ENCODE results near the gene ASIC4. TPM values are rescaled to one million over a fixed set of nuclear protein-coding genes. Genes with fewer than 3 reads are reported as not detected.

The ASIC4 gene
- total and polyA plus RNA-seq, 2 of the 4 experiments (the other 2 are of a cell fraction), result 0.10 TPM; not detected in 1

- H2AK5ac ChIP-seq (ENCODE audit: low read depth, low read length), result no peak overlapping the region
- H3K9me1 ChIP-seq (ENCODE audit: insufficient read depth, low read length), result no peaks in the 10 kb centered on the region
- no peak overlapping the region for H4K5ac ChIP-seq (ENCODE audit: low read depth, low read length)
- H4K8ac ChIP-seq (ENCODE audit: low read depth in 2 of 2, low read length in 2 of 2), result no peak overlapping the region
- DNase-seq (no peak), ATAC-seq (ENCODE audit: low read depth) (no peak)
- no peak overlapping the region for H3K4ac ChIP-seq (ENCODE audit: low read depth, low read length)
- ChIA-PET CTCF (interaction anchor here (0.9 kb wide), 1 partner anchor 13 kb away, joined by 3 read pairs; no protein-coding TSS in a partner anchor), POLR2A (ENCODE audit: unreplicated experiment) (no interaction called here)
- peaks cover 63% of the 10 kb centered on the region for H3K27me3 ChIP-seq (ENCODE audit: control insufficient read depth, insufficient read depth, low read length)
- no peak overlapping the region for H2BK15ac ChIP-seq (ENCODE audit: low read depth, low read length)
- no peak overlapping the region for H3K4me3 ChIP-seq (ENCODE audit: insufficient read depth, low read depth, low read length)
- H3K9ac ChIP-seq (ENCODE audit: low read depth, low read length), result no peak overlapping the region
- no peak overlapping the region for H3K27ac ChIP-seq (ENCODE audit: insufficient read depth, low read length)
- H2AK9ac ChIP-seq (replicated peaks; ENCODE audit: low read depth, low read length, poor library complexity), result no peak overlapping the region
- no peak overlapping the region for H2AFZ ChIP-seq (replicated peaks; ENCODE audit: low read length, poor library complexity)
- no peaks in the 10 kb centered on the region; the same call in 1 of the 2 replicates for H4K20me1 ChIP-seq (ENCODE audit: insufficient read depth, low read length)
- H2BK120ac ChIP-seq (ENCODE audit: low read depth, low read length), result no peak overlapping the region
- no peak overlapping the region for H3K4me2 ChIP-seq (ENCODE audit: low read depth, low read length)
- H3K18ac ChIP-seq (ENCODE audit: low read depth, low read length), result no peak overlapping the region
- H2BK5ac ChIP-seq (ENCODE audit: low read depth, low read length, poor library complexity, severe bottlenecking), result no peak overlapping the region
- 100% methylated on average over 2 of the region's 7 CpGs; no CpG with 5 or more reads in 1 of the 2 experiments for whole genome bisulfite sequencing, 2 experiments (ENCODE audit: extremely low coverage in 2 of 2, insufficient read length in 1 of 2)
- H3K56ac ChIP-seq (ENCODE audit: extremely low read depth, insufficient read depth, low read length), result no peak overlapping the region
- dilution Hi-C loops (cut with HindIII; ENCODE audit: low sequenced_read_pairs, unreplicated experiment) (no loop called here), intact Hi-C loops (cut with micrococcal nuclease) (no loop called here), in situ Hi-C loops (cut with MboI; ENCODE audit: low sequenced_read_pairs) (no loop called here)
- no peak overlapping the region for H2BK20ac ChIP-seq (ENCODE audit: low read depth, low read length)
- no peaks in the 10 kb centered on the region for H3K79me1 ChIP-seq (ENCODE audit: low read depth in 1 of 2, low read length in 2 of 2)
- no TSS peak for BruUV-seq (replicated peaks)
- no peaks in the 10 kb centered on the region for H3K9me3 ChIP-seq (ENCODE audit: control insufficient read depth, insufficient read depth, low read length)
- no peak overlapping the region for H3K23ac ChIP-seq (ENCODE audit: low read depth, low read length)
- H3K4me1 ChIP-seq (ENCODE audit: control insufficient read depth, insufficient read depth, low read length), result peaks cover 14% of the 10 kb centered on the region
- no peak overlapping the region for H4K91ac ChIP-seq (ENCODE audit: insufficient read depth, low read depth, low read length)
- no peaks in the 10 kb centered on the region for H3K36me3 ChIP-seq (ENCODE audit: control insufficient read depth, insufficient read depth, low read length)
- TF ChIP-seq BHLHE40 (IDR thresholded peaks at IDR 0.05; ENCODE audit: low read depth, low read length) (no peak), NFE2L2 (IDR thresholded peaks at IDR 0.05; ENCODE audit: low read depth, low read length) (no peak), CEBPB (IDR thresholded peaks at IDR 0.05; ENCODE audit: low read depth, low read length) (no peak), FOS (IDR thresholded peaks at IDR 0.05; ENCODE audit: low read depth, low read length) (no peak), CTCF (conservative IDR thresholded peaks at IDR 0.05; ENCODE audit: low read depth, low read length) (no peak), ELK1 (IDR thresholded peaks at IDR 0.05; ENCODE audit: borderline replicate concordance, low read depth, low read length) (no peak), USF2 (IDR thresholded peaks at IDR 0.05; ENCODE audit: low read depth, low read length) (no peak), MAFK (IDR thresholded peaks at IDR 0.05; ENCODE audit: low read depth, low read length) (no peak), RFX5 (IDR thresholded peaks at IDR 0.05; ENCODE audit: low read depth, low read length) (no peak), RCOR1 (IDR thresholded peaks at IDR 0.05; ENCODE audit: insufficient replicate concordance, low read length) (no peak)
- no peak overlapping the region for H3K14ac ChIP-seq (replicated peaks; ENCODE audit: low read depth, low read length)
Measured at GRCh38 chr2:219516888-219517287, 2.6 kb downstream of the ASIC4 start.
